HepG2 (cell line): ENCODE results near the gene STX2. TPM values are rescaled to one million over a fixed set of nuclear protein-coding genes. Genes with fewer than 3 reads are reported as not detected.

Experiments used
- ATF1 ChIP-seq: IDR thresholded peaks from 2 replicates; pipeline ENCODE4 v1.6.1; 2016; ENCODE audit warnings: mild to moderate bottlenecking, control low read depth
- CHCHD3 ChIP-seq: sonication (generic); formaldehyde crosslinking; IDR thresholded peaks from 2 replicates; pipeline ENCODE4 v1.8.0; 2022; ENCODE audit warnings: mild to moderate bottlenecking, missing genetic modification reagents, moderate library complexity
- HMGXB3 ChIP-seq: sonication (generic); formaldehyde crosslinking; IDR thresholded peaks from 2 replicates; pipeline ENCODE4 v1.4.0; 2020; ENCODE audit warnings: missing genetic modification reagents, borderline replicate concordance
- MED8 ChIP-seq: sonication (generic); formaldehyde crosslinking; IDR thresholded peaks from 2 replicates; pipeline ENCODE4 v1.8.1; 2023; ENCODE audit warnings: mild to moderate bottlenecking, missing genetic modification reagents; ENCODE audit not compliant: insufficient replicate concordance
- MXD1 ChIP-seq: sonication (generic); formaldehyde crosslinking; IDR thresholded peaks from 2 replicates; pipeline ENCODE4 v1.4.0; 2020; ENCODE audit warnings: mild to moderate bottlenecking, missing genetic modification reagents
- TARDBP ChIP-seq: sonication (generic); formaldehyde crosslinking; IDR thresholded peaks from 2 replicates; pipeline ENCODE4 v1.8.0; 2022; ENCODE audit warnings: mild to moderate bottlenecking, missing genetic modification reagents
- THAP9 ChIP-seq: sonication (generic); formaldehyde crosslinking; IDR thresholded peaks from 2 replicates; pipeline ENCODE4; 2020; ENCODE audit warnings: missing genetic modification reagents, mild to moderate bottlenecking, borderline replicate concordance
- ZC3H13 ChIP-seq: sonication (generic); formaldehyde crosslinking; IDR thresholded peaks from 2 replicates; pipeline ENCODE4 v1.8.1; 2023; ENCODE audit warnings: mild to moderate bottlenecking, missing genetic modification reagents, moderate library complexity
- ZNF616 ChIP-seq: sonication (generic); formaldehyde crosslinking; IDR thresholded peaks from 2 replicates; pipeline ENCODE4 v1.5.0; 2020; ENCODE audit warnings: low read depth, mild to moderate bottlenecking, missing genetic modification reagents
- ZNF687 ChIP-seq: sonication (generic); formaldehyde crosslinking; IDR thresholded peaks from 2 replicates; pipeline ENCODE4 v1.5.1; 2020; ENCODE audit warnings: mild to moderate bottlenecking, missing genetic modification reagents, moderate library complexity
- ZNF724P ChIP-seq: sonication (generic); formaldehyde crosslinking; IDR thresholded peaks from 2 replicates; pipeline ENCODE4 v1.8.0; 2022; ENCODE audit warnings: missing genetic modification reagents, borderline replicate concordance
- ZNF775 ChIP-seq: sonication (generic); formaldehyde crosslinking; IDR thresholded peaks from 2 replicates; pipeline ENCODE4 v1.4.0; 2020; ENCODE audit warnings: missing genetic modification reagents, mild to moderate bottlenecking, moderate library complexity, borderline replicate concordance
- ZNF788 ChIP-seq: sonication (generic); formaldehyde crosslinking; IDR thresholded peaks from 2 replicates; pipeline ENCODE4 v1.5.0; 2020; ENCODE audit warnings: mild to moderate bottlenecking, missing genetic modification reagents, borderline replicate concordance
- ZSCAN31 ChIP-seq: sonication (generic); formaldehyde crosslinking; IDR thresholded peaks from 2 replicates; pipeline ENCODE4 v1.5.0; 2020; ENCODE audit warnings: low read depth, mild to moderate bottlenecking, missing genetic modification reagents
- polyA plus RNA-seq, 8 experiments: library from polyadenylated mRNA; depleted of rRNA in 3 of 8; stranded (reverse) in 7 of 8; unstranded in 1 of 8; fragments of >200 nt; fragmentation: Illumina TruSeq in 4 of 8; extraction: Trizol in 4 of 8; gene quantifications; 2 replicates each; pipeline versions ENCODE4 v1.2.1 to v1.2.3, GENCODE V29; 2011 to 2016; ENCODE audit warnings: low read depth in 4 of 8, missing spikeins in 1 of 8, mixed read lengths in 1 of 8; ENCODE audit not compliant: insufficient read depth in 1 of 8
- total RNA-seq, 5 experiments: library from RNA; depleted of rRNA; stranded (reverse); fragments of >200 nt; fragmentation: Illumina TruSeq; extraction: Trizol; gene quantifications; 2 replicates each; pipeline ENCODE4 v1.2.3, GENCODE V29; 2016; ENCODE audit warnings: low read depth in 1 of 5

Gene STX2
- total and polyA plus RNA-seq, 2 of the 13 experiments (the other 11 are each of a cell fraction or from before 2014, with no cell fraction given) = 13.4 to 25.1 TPM

GRCh38 chr12:130872179-130873096, 33.4 kb upstream of the STX2 start (continued):
- TF ChIP-seq ZNF788 (CRISPR knock-in tag) (0 out of 2 replicates have a peak, but pooled peaks have one; percentile 14), TARDBP (0 out of 2 replicates have a peak, but pooled peaks have one; percentile 26), ATF1 (CRISPR knock-in tag) (no peak), MXD1 (CRISPR knock-in tag) (0 out of 2 replicates have a peak, but pooled peaks have one; percentile 29), ZC3H13 (CRISPR knock-in tag) (no peak), ZNF775 (CRISPR knock-in tag) (no peak), MED8 (no peak), ZNF724P (no peak), ZNF616 (CRISPR knock-in tag) (no peak), THAP9 (CRISPR knock-in tag) (no peak), CHCHD3 (CRISPR knock-in tag) (peak; percentile 51; the same call in 1 of the 2 replicates), ZSCAN31 (CRISPR knock-in tag) (0 out of 2 replicates have a peak, but pooled peaks have one; percentile 12), ZNF687 (CRISPR knock-in tag) (peak; percentile 62), HMGXB3 (CRISPR knock-in tag) (no peak)
